BLaER1 treated with 17β-estradiol and CSF1 and Interleukin-3, amounts not matched to agents 10 nM and 100 nM (cell line): Measurements from ENCODE around the gene TMEM214.

ENCODE experiments used
- H3K27ac ChIP-seq, 11 experiments: shearing (Covaris generic); formaldehyde crosslinking; 2 replicates each; pipeline ENCODE4 v1.8.1; 2022
- H3K27me3 ChIP-seq, 11 experiments: shearing (Covaris generic); formaldehyde crosslinking; 2 replicates each; pipeline ENCODE4 v1.8.1; 2022
- H3K36me3 ChIP-seq, 11 experiments: shearing (Covaris generic); formaldehyde crosslinking; 2 replicates each; pipeline ENCODE4 v1.8.1; 2022
- H3K4me1 ChIP-seq, 10 experiments: shearing (Covaris generic); formaldehyde crosslinking; 2 replicates each; pipeline ENCODE4 v1.8.1; 2022
- H3K4me2 ChIP-seq, 11 experiments: shearing (Covaris generic); formaldehyde crosslinking; 2 replicates each; pipeline ENCODE4 v1.8.1; 2022
- H3K4me3 ChIP-seq, 10 experiments: shearing (Covaris generic); formaldehyde crosslinking; 2 replicates each; pipeline ENCODE4 v1.8.1; 2022
- H3K9ac ChIP-seq, 11 experiments: shearing (Covaris generic); formaldehyde crosslinking; 2 replicates each; pipeline ENCODE4 v1.8.1; 2022
- H3K9me3 ChIP-seq, 11 experiments: shearing (Covaris generic); formaldehyde crosslinking; replicated peaks in 1 of 11; 2 replicates each; pipeline ENCODE4 v1.8.1; 2022
- H4K20me1 ChIP-seq, 11 experiments: shearing (Covaris generic); formaldehyde crosslinking; 2 replicates each; pipeline ENCODE4 v1.8.1; 2022
- Cebpa-rat ChIP-seq, 11 experiments: shearing (Covaris generic); IDR thresholded peaks; 2 replicates each; pipeline ENCODE4 v1.8.1; 2022

The TMEM214 gene

DNA sequence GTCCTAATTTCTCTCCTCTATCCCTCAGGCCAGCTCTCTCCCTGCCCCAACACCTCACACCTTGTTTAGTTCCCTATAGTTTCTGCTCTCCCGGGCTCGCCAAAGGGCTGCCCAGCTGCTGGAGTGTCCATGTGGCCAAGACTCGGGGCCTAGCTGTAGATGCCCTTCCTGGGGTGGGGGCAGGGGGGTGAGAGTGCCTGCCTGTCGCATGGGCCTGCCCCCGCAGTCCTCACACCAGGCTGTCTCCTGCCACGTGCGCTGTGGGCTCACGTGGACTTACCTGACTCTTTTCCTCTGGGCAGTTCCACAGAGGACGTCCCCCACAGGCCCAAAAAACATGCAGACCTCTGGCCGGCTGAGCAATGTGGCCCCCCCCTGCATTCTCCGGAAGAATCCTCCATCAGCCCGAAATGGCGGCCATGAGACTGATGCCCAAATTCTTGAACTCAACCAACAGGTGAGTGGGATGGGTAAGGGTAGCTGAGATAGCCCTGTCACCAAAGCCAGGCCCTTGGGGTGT lies 7.4 kb upstream of the TMEM214 start:
- Histone ChIP-seq H4K20me1 (peaks cover 0 to 88% (median 20%) of the 10 kb centered on the region in 11 experiments; a peak in 13 of 22 replicates), H3K4me3 (no peak overlapping the region), H3K9ac (no peak overlapping the region), H3K4me2 (no peak overlapping the region), H3K27ac (no peak overlapping the region), H3K9me3 (no peaks in the 10 kb centered on the region), H3K36me3 (peaks cover 0 to 85% (median 44%) of the 10 kb centered on the region in 11 experiments; a peak in 18 of 22 replicates), H3K27me3 (no peaks in the 10 kb centered on the region), H3K4me1 (peaks cover 0 to 5% (median 0%) of the 10 kb centered on the region in 10 experiments; a peak in 3 of 20 replicates)
- TF ChIP-seq Cebpa-rat (IDR thresholded peaks at IDR 0.05): no peak

DNA sequence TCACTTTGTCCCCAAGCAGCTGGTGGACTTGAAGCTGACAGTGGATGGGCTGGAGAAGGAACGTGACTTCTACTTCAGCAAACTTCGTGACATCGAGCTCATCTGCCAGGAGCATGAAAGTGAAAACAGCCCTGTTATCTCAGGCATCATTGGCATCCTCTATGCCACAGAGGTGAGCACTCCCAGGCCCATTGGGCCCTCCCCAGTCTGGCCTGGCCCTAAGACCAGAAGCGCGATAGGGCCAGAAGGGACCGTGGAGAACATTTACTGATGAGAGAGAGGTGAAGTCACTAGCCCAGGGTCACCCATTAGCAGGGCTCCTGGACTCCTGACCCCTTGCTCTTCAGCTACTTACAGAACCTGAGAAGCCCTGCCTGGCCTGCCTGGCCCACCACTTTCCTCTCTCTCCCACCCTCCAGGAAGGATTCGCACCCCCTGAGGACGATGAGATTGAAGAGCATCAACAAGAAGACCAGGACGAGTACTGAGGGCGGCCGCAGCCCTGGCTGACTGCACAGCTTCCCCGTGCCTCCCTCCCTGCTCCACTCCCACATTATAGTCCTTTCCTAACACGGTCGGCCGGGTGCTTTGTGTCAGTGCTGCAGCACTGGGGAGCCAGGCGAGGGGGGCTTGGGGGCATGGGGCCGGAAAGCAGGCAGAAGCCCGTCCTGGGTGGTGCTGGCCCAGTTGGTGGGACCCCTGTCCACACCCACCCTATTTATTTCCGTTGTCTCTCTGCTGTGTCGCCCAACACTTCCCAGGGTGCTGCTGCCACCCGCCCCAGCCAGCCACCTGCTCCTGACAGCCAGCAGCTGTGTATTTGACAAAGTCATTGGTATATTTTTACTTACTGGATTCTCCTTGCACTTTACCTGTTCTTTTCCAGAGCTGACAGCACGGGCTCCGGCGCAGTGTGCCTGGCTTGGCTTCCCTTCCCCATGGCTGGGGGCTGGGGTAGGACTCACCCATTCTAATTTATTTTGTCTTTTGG lies 6.6 kb upstream of the TMEM214 start:
- TF ChIP-seq Cebpa-rat (IDR thresholded peaks at IDR 0.05): no peak
- H3K9me3 ChIP-seq: no peaks in the 10 kb centered on the region
- H3K27me3 ChIP-seq: no peaks in the 10 kb centered on the region
- H3K4me3 ChIP-seq: no peak overlapping the region
- H3K4me1 ChIP-seq: peaks cover 0 to 13% (median 3%) of the 10 kb centered on the region in 10 experiments; a peak in 13 of 20 replicates
- peaks cover 0 to 86% (median 20%) of the 10 kb centered on the region in 11 experiments; a peak in 13 of 22 replicates for H4K20me1 ChIP-seq
- no peak overlapping the region for H3K4me2 ChIP-seq
- H3K9ac ChIP-seq: no peak overlapping the region
- no peak overlapping the region for H3K27ac ChIP-seq
- H3K36me3 ChIP-seq: peaks cover 0 to 85% (median 44%) of the 10 kb centered on the region in 11 experiments; a peak in 18 of 22 replicates

DNA sequence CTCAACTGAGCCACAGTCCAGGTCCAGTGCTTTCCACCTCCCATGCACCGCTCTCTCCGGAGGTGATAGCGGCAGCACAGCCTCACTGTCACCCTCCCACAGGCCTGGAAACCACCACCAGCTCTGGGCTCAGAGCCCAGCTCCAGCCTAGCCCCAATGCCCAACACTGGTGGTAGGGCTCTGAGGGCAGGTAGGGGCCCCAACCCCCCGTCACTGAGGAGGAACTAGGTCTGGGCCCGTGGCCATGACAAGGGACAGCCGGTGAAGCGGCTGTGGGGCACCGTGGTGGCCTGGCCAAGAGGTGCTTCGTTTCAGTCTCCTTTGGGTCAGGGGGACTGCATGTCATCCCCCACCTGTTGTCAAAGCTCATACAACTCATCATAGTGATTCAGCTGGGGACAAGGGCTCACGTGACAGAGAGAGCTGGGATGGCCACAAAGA lies 5.5 kb upstream of the TMEM214 start:
- H3K9me3 ChIP-seq: no peaks in the 10 kb centered on the region
- H3K4me2 ChIP-seq: no peak overlapping the region
- no peak overlapping the region for H3K4me3 ChIP-seq
- H3K36me3 ChIP-seq: peaks cover 0 to 79% (median 44%) of the 10 kb centered on the region in 11 experiments; a peak in 18 of 22 replicates
- peaks cover 7 to 23% (median 13%) of the 10 kb centered on the region in 10 experiments; a peak in 19 of 20 replicates for H3K4me1 ChIP-seq
- H4K20me1 ChIP-seq: peaks cover 0 to 76% (median 18%) of the 10 kb centered on the region in 11 experiments; a peak in 13 of 22 replicates
- TF ChIP-seq Cebpa-rat (IDR thresholded peaks at IDR 0.05): no peak
- no peaks in the 10 kb centered on the region for H3K27me3 ChIP-seq
- no peak overlapping the region; a peak in 1 of 22 replicates for H3K9ac ChIP-seq
- no peak overlapping the region for H3K27ac ChIP-seq

DNA sequence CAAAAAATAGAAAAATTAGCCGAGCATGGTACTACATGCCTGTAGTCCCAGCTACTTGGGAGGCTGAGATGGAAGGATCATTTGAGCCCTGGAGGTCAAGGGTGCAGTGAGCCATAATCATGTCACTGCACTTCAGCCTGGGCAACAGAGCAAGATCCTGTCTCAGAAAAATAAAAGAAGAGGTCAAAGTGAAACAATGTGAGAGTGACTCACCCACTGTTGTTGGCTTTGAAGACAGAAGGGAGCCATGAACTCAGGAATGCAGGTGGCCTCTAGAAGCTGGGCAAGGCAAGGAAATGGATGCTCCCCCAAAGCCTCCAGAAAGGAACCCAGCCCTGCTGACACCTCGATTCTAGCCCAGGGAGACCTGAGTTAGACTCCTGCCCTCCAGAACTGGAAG lies 3.7 kb upstream of the TMEM214 start:
- no peak for TF ChIP-seq Cebpa-rat (IDR thresholded peaks at IDR 0.05)
- Histone ChIP-seq H3K9ac (no peak overlapping the region), H4K20me1 (peaks cover 0 to 68% (median 18%) of the 10 kb centered on the region in 11 experiments; a peak in 14 of 22 replicates), H3K4me2 (no peak overlapping the region), H3K36me3 (peaks cover 0 to 61% (median 31%) of the 10 kb centered on the region in 11 experiments; a peak in 19 of 22 replicates), H3K4me1 (peaks cover 15 to 27% (median 21%) of the 10 kb centered on the region in 10 experiments), H3K4me3 (no peak overlapping the region), H3K9me3 (no peaks in the 10 kb centered on the region), H3K27ac (no peak overlapping the region), H3K27me3 (no peaks in the 10 kb centered on the region)

DNA sequence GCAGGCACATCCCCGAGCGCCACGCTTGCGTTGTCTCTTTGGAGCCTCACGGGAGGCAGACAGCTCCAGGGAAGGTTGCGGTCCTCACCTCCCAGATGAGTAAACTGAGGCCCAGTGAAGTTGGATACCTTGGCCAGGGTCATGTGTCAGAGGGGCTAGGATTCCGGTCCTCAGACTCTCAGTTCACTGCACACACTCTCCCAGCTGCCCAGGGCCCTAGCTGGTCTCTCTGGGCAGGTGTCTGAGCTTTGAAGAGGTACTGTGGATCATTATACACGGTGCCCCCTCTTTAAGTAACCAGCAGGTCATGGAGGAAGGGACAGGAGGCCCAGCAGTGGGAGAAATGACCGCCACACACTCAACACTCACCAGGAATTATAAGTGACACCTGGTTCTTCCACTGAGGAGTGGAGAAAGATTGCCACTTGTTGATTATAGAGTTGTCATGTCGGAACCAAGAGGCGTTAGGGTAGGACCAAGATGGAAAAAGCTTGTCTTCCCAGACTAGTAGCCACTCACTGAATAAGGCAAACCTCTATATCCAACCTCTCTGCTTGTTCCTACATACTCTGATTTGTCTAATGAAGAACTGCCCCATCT lies 588 bp downstream of the TMEM214 start:
- H3K4me2 ChIP-seq: peak overlapping the region; percentile 91 to 99 (median 97)
- no peaks in the 10 kb centered on the region for H3K27me3 ChIP-seq
- H3K9ac ChIP-seq: peak overlapping the region; percentile 82 to 96 (median 91)
- H3K4me1 ChIP-seq: peaks cover 28 to 46% (median 39%) of the 10 kb centered on the region in 10 experiments
- no peaks in the 10 kb centered on the region for H3K9me3 ChIP-seq
- no peak for TF ChIP-seq Cebpa-rat (IDR thresholded peaks at IDR 0.05)
- peak overlapping the region; percentile 79 to 90 (median 84) for H3K27ac ChIP-seq
- H3K36me3 ChIP-seq: peaks cover 37 to 62% (median 48%) of the 10 kb centered on the region in 11 experiments
- H3K4me3 ChIP-seq: peak overlapping the region; percentile 84 to 96 (median 94)
- H4K20me1 ChIP-seq: peaks cover 0 to 70% (median 20%) of the 10 kb centered on the region in 11 experiments; a peak in 13 of 22 replicates

DNA sequence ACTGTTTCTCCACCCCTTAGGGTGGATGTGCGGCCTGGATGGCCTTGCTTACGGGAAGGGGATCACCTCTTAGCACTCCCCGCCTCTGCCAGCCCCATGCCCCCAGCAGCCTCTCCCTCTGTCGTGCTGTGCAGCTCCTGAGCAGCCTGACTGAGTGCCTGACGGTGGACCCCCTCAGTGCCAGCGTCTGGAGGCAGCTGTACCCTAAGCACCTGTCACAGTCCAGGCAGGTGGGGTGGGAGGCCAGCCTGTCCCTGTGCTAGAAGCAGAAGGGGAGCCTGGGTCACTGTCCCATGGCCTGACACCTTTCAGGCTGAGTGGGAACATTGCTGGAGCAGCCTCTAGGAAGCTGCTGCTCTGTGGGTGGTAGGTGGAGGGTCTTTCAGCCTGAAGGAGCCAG lies 5.2 kb downstream of the TMEM214 start:
- peaks cover 68 to 89% (median 77%) of the 10 kb centered on the region in 11 experiments for H3K36me3 ChIP-seq
- no peak overlapping the region for H3K4me3 ChIP-seq
- TF ChIP-seq Cebpa-rat (IDR thresholded peaks at IDR 0.05): no peak
- peak overlapping the region in 4 of 11 experiments; percentile 18 to 46 (median 20); a peak in 4 of 22 replicates for H3K9ac ChIP-seq
- peaks cover 0 to 93% (median 26%) of the 10 kb centered on the region in 11 experiments; a peak in 14 of 22 replicates for H4K20me1 ChIP-seq
- no peak overlapping the region for H3K4me2 ChIP-seq
- peaks cover 44 to 64% (median 53%) of the 10 kb centered on the region in 10 experiments for H3K4me1 ChIP-seq
- H3K27me3 ChIP-seq: no peaks in the 10 kb centered on the region
- no peak overlapping the region for H3K27ac ChIP-seq
- H3K9me3 ChIP-seq: no peaks in the 10 kb centered on the region

DNA sequence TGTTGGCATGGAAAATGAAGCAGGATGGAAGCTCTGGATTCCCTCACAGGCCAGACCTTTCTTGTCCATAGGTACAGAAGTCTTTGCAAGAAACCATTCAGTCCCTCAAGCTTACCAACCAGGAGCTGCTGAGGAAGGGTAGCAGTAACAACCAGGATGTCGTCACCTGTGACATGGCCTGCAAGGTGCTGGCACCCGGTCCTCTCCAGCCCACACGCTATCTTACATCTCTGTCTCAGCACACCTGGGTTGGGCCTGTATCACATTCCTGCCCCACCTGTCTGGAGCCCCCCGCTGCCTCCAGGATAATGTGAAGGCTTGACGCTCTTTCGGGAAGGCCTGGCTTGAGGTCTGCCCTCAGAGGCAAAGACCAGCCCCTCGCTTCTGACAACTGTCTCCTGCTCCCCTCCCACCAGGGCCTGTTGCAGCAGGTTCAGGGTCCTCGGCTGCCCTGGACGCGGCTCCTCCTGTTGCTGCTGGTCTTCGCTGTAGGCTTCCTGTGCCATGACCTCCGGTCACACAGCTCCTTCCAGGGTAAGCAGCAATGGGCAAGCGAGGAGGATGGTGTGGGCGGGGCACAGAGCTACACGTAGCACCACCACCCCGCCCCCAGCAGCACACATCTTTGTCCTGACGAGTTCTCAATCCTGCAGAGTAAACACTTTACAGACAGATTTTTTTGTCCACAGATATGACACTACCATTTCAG lies 6.0 kb downstream of the TMEM214 start:
- H4K20me1 ChIP-seq: peaks cover 0 to 89% (median 23%) of the 10 kb centered on the region in 11 experiments; a peak in 14 of 22 replicates
- no peak overlapping the region for H3K4me2 ChIP-seq
- H3K9me3 ChIP-seq: no peaks in the 10 kb centered on the region
- H3K27me3 ChIP-seq: no peaks in the 10 kb centered on the region
- no peak overlapping the region for H3K4me3 ChIP-seq
- peaks cover 38 to 60% (median 47%) of the 10 kb centered on the region in 10 experiments for H3K4me1 ChIP-seq
- no peak overlapping the region for H3K27ac ChIP-seq
- H3K9ac ChIP-seq: no peak overlapping the region
- no peak for TF ChIP-seq Cebpa-rat (IDR thresholded peaks at IDR 0.05)
- peaks cover 68 to 94% (median 82%) of the 10 kb centered on the region in 11 experiments for H3K36me3 ChIP-seq

DNA sequence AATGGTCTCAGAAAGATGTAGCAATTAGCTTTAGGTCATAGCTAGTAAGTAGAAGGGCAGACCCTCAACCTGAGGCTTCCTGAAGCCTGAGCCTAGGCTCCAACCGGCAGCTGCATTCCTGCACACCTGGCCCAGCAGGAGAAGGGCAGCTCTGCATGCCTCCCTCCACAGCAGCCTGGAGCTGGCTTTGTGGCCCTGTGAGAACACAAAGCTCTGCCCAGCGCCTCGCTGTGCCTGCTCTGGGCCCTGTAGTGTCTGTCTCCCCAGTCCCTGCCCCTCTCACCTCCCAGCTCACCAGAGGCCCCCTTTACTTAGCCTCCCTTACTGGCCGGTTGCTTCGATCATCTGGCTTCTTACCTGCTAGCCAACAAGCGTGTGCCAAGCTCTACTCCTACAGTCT lies 6.7 kb downstream of the TMEM214 start:
- no peaks in the 10 kb centered on the region for H3K9me3 ChIP-seq
- H3K9ac ChIP-seq: 0 out of 22 replicates have a peak overlapping the region, but pooled peaks of 1 of the 11 experiments have one; percentile 10
- H3K4me1 ChIP-seq: peaks cover 32 to 54% (median 41%) of the 10 kb centered on the region in 10 experiments
- no peak for TF ChIP-seq Cebpa-rat (IDR thresholded peaks at IDR 0.05)
- peaks cover 68 to 89% (median 81%) of the 10 kb centered on the region in 11 experiments for H3K36me3 ChIP-seq
- no peak overlapping the region for H3K27ac ChIP-seq
- H3K27me3 ChIP-seq: no peaks in the 10 kb centered on the region
- H3K4me2 ChIP-seq: peak overlapping the region in 2 of 11 experiments; percentile 22 to 66; a peak in 2 of 22 replicates
- H4K20me1 ChIP-seq: peaks cover 0 to 83% (median 20%) of the 10 kb centered on the region in 11 experiments; a peak in 12 of 22 replicates
- H3K4me3 ChIP-seq: no peak overlapping the region
